Astrocyte of the cerebellum (primary cell): ENCODE data around the gene CHCHD10.

ENCODE experiments used
- DNase-seq: peaks from one replicate; pipeline ENCODE4 v3.0.0-alpha.2; 2011; ENCODE audit warnings: low read depth
- H3K4me3 ChIP-seq: 2 replicates; pipeline ENCODE4 v1.5.1; 2011; ENCODE audit warnings: mild to moderate bottlenecking, low read depth, low read length, moderate library complexity
- CTCF ChIP-seq: IDR thresholded peaks from 2 replicates; pipeline ENCODE4 v1.5.1; 2012; ENCODE audit warnings: low read length, low read depth, moderate library complexity, mild to moderate bottlenecking; ENCODE audit errors: missing control alignments
- in situ Hi-C: cut with HindIII; loops from 2 replicates; pipeline ENCODE4 v1.10.0; 2017; ENCODE audit warnings: low sequenced_read_pairs

CHCHD10 gene

GRCh38 chr22:23804781-23805291, 37.1 kb upstream of the CHCHD10 start:
- DNase-seq, result no peak
- in situ Hi-C loops, result no loop called here
- TF ChIP-seq CTCF, result no peak
- no peak overlapping the region for H3K4me3 ChIP-seq

- no peak overlapping the region for H3K4me3 ChIP-seq
- TF ChIP-seq CTCF, result no peak
- no peak for DNase-seq
- in situ Hi-C loops, result no loop called here
Measured at GRCh38 chr22:23803001-23803819, 35.4 kb upstream of the CHCHD10 start.

- in situ Hi-C loops, result no loop called here
- no peak overlapping the region for H3K4me3 ChIP-seq
- DNase-seq, result no peak
- TF ChIP-seq CTCF, result no peak
Measured at GRCh38 chr22:23801886-23802377, 34.2 kb upstream of the CHCHD10 start.

GRCh38 chr22:23801238-23801821, 33.6 kb upstream of the CHCHD10 start:
- TF ChIP-seq CTCF, result no peak
- in situ Hi-C loops, result no loop called here
- no peak for DNase-seq
- H3K4me3 ChIP-seq, result no peak overlapping the region

- in situ Hi-C loops, result no loop called here
- no peak overlapping the region for H3K4me3 ChIP-seq
- no peak for DNase-seq
- TF ChIP-seq CTCF, result no peak
Measured at GRCh38 chr22:23800297-23801237, 32.8 kb upstream of the CHCHD10 start.

GRCh38 chr22:23796461-23796860, 28.7 kb upstream of the CHCHD10 start:
- no peak for DNase-seq
- no peak for TF ChIP-seq CTCF
- in situ Hi-C loops, result no loop called here
- no peak overlapping the region for H3K4me3 ChIP-seq
